ENCODE data around the gene NFATC1.

- TF ChIP-seq POLR2AphosphoS5 (IDR thresholded peaks at IDR 0.05; ENCODE audit: low read depth, low read length) (no peak), CTCF (IDR thresholded peaks at IDR 0.05) (no peak), REST (IDR thresholded peaks at IDR 0.05; ENCODE audit: low read depth, low read length) (no peak), MXI1 (IDR thresholded peaks at IDR 0.05; ENCODE audit: low read depth, low read length) (no peak), EP300 (IDR thresholded peaks at IDR 0.05; ENCODE audit: borderline replicate concordance in 1 of 2, low read depth in 1 of 2, low read length in 1 of 2) (no peak), NRF1 (IDR thresholded peaks at IDR 0.05; ENCODE audit: low read depth, low read length) (no peak), TAF1 (IDR thresholded peaks at IDR 0.05; ENCODE audit: borderline replicate concordance, low read depth, low read length) (no peak), RXRA (IDR thresholded peaks at IDR 0.05; ENCODE audit: borderline replicate concordance, low read depth) (no peak)
These were observed 20.1 kb upstream of the NFATC1 start for GRCh38 chr18:79375441-79376154.
